Stimulated activated naive CD4-positive, alpha-beta T cell (primary cell): Measurements from ENCODE around the gene PLSCR4.

Experiments
- DNase-seq, 6 experiments: peaks; one replicate each; lab custom pipeline; 2025; lab: John Stamatoyannopoulos, UW

The PLSCR4 gene

GRCh38 chr3:146160964-146161662 is 89.8 kb downstream of the PLSCR4 start, which contains the start of gene PLOD2:
Gene PLOD2, minus strand, starts transcription at chr3:146161184. Its CDS starts 195 bp downstream, at chr3:146160989.
- no peak for DNase-seq

- DNase-seq, result no peak
These were observed 90.5 kb downstream of the PLSCR4 start for GRCh38 chr3:146160321-146160963.

GRCh38 chr3:146159616-146160320 is 91.1 kb downstream of the PLSCR4 start:
- no peak for DNase-seq

GRCh38 chr3:146159037-146159436 is 91.9 kb downstream of the PLSCR4 start:
- no peak for DNase-seq

GRCh38 chr3:146157325-146158060 is 93.4 kb downstream of the PLSCR4 start:
- DNase-seq, result no peak

- no peak for DNase-seq
These were observed 94.1 kb downstream of the PLSCR4 start for GRCh38 chr3:146156666-146157314.

- DNase-seq, result no peak
These were observed 94.8 kb downstream of the PLSCR4 start for GRCh38 chr3:146156095-146156494.

- no peak for DNase-seq
These were observed 95.9 kb downstream of the PLSCR4 start for GRCh38 chr3:146154995-146155394.

- no peak for DNase-seq
These were observed 96.6 kb downstream of the PLSCR4 start for GRCh38 chr3:146154316-146154715.

- DNase-seq, result no peak
These were observed 97.5 kb downstream of the PLSCR4 start for GRCh38 chr3:146153429-146153828.

- no peak for DNase-seq
These were observed 98.1 kb downstream of the PLSCR4 start for GRCh38 chr3:146152834-146153233.

- no peak for DNase-seq
These were observed 102.4 kb downstream of the PLSCR4 start for GRCh38 chr3:146148468-146148931.

GRCh38 chr3:146145642-146146041 is 105.3 kb downstream of the PLSCR4 start:
- DNase-seq, result no peak

- no peak for DNase-seq
These were observed 108.1 kb downstream of the PLSCR4 start for GRCh38 chr3:146142757-146143156.
